ENCODE data around the gene RIOK3. TPM values are rescaled to one million over a fixed set of nuclear protein-coding genes. Genes with fewer than 3 reads are reported as not detected.

RIOK3 gene
- total RNA-seq, 1 donor from 2014 or later: 64.1 TPM

- DNase-seq (no peak), ATAC-seq (no peak)
- TF ChIP-seq CTCF (IDR thresholded peaks at IDR 0.05): no peak
- Histone ChIP-seq H3K36me3 (peaks cover 92% of the 10 kb centered on the region), H3K9me3 (no peaks in the 10 kb centered on the region), H3K4me1 (peaks cover 27% of the 10 kb centered on the region), H3K27ac (no peak overlapping the region), H3K4me3 (no peak overlapping the region), H3K27me3 (ENCODE audit: low read depth) (no peaks in the 10 kb centered on the region)
- intact Hi-C loops (cut with DNase I): loop anchor here (10.0 kb wide), 1 partner anchor 65 kb away; the partner anchor contains the start of gene NPC1
Observed at GRCh38 chr18:23519734-23520133, 66.6 kb downstream of the RIOK3 start.

DNA sequence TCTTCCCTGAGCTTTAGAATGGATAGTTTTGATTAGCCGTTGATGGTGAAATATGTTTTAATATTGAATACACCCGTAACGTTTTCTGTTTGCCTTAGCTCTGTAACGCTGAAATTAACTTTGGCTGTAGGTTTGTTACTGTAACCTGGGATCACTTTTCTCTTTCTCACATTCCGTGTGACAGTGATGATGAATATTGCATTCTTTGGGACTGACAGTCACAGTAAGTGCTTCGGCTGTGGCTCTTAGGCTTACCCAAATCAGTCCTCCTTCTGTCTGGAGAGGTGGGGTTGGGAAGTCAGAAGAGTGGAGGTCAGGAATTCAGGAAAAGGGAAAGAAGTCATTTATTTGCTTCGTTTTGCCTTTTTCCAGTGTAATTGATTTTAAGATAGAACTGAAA, 68.2 kb downstream of the RIOK3 start:
- peak overlapping the region; percentile 66 for H3K27ac ChIP-seq
- H3K9me3 ChIP-seq: no peaks in the 10 kb centered on the region
- H3K4me3 ChIP-seq: no peak overlapping the region
- intact Hi-C loops (cut with DNase I): no loop called here
- H3K36me3 ChIP-seq: peaks cover 100% of the 10 kb centered on the region
- H3K4me1 ChIP-seq: peaks cover 27% of the 10 kb centered on the region
- DNase-seq (no peak), ATAC-seq (no peak)
- no peaks in the 10 kb centered on the region for H3K27me3 ChIP-seq (ENCODE audit: low read depth)
- no peak for TF ChIP-seq CTCF (IDR thresholded peaks at IDR 0.05)

- intact Hi-C loops (cut with DNase I): no loop called here
- H3K27me3 ChIP-seq (ENCODE audit: low read depth): no peaks in the 10 kb centered on the region
- DNase-seq (no peak), ATAC-seq (no peak)
- H3K4me3 ChIP-seq: no peak overlapping the region
- no peak for TF ChIP-seq CTCF (IDR thresholded peaks at IDR 0.05)
- peaks cover 100% of the 10 kb centered on the region for H3K36me3 ChIP-seq
- peaks cover 27% of the 10 kb centered on the region for H3K4me1 ChIP-seq
- H3K9me3 ChIP-seq: no peaks in the 10 kb centered on the region
- peak overlapping the region; percentile 66 for H3K27ac ChIP-seq
Observed at GRCh38 chr18:23521907-23522306, 68.8 kb downstream of the RIOK3 start.

DNA sequence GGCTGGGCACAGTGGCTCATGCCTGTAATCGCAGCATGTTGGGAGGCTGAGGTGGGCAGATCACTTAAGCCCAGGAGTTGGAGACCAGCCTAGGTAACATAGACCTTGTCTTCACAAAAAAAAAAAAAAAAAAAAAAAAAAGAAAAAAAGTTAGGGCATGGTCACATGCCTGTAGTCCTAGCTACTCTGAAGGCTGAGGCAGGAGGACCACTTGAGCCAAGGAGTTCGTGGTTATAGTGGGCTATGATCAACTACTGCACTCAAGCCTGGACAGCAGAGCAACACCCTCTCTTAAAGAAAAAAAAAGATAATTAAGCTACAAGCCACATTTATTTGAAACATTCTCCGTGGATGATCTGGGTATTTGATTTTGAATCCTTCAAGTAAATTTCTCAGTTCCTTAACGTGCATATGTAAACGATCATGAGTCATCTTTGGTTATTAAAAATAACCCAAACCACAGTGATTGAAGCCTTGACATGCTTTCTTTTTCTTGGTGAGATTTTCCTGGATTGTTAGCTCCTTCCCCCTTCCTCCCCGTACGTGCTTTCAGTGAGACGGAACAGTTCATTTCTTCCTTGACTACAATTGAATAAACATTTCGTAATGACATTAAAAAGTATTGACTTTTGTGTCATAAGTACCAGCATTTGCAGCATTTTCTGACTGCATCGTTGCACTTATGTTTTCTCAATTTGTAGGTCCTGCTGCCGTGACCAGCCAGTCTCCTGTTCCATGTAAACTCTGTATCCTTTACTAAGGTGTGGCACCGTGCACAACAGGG, 70.5 kb downstream of the RIOK3 start:
- TF ChIP-seq CTCF (IDR thresholded peaks at IDR 0.05): no peak
- DNase-seq: no peak
- Histone ChIP-seq H3K4me1 (peaks cover 33% of the 10 kb centered on the region), H3K9me3 (no peaks in the 10 kb centered on the region), H3K4me3 (no peak overlapping the region), H3K27ac (peak overlapping the region; percentile 66), H3K27me3 (ENCODE audit: low read depth) (no peaks in the 10 kb centered on the region), H3K36me3 (peaks cover 100% of the 10 kb centered on the region)
- ATAC-seq: peak; percentile 69 to 80
- intact Hi-C loops (cut with DNase I): no loop called here

DNA sequence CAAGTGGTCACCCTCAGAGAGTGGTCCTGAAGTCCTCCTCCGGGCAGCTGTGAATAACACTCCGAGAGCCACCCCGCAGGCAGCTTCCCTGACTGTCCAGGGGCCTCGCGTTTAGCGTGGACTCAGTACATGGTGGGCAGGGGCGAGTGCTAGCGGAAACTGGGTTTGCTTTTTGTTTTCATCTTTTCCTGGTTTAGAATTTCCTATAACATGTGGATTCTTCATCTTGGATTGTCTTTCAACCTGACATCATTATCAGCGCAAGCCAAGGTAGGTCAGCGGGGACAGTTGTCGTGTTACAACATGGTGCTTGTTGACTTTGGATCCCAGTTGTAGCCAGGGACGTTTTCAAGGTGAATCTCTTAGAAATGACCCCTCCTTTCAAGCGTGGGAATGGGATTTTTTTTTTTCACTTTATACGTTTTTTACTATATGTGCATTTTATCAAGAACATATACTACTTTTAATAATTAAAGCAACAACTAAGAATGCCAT, 71.2 kb downstream of the RIOK3 start:
- Histone ChIP-seq H3K27me3 (ENCODE audit: low read depth) (no peaks in the 10 kb centered on the region), H3K4me1 (peaks cover 38% of the 10 kb centered on the region), H3K27ac (peak overlapping the region; percentile 66), H3K9me3 (no peaks in the 10 kb centered on the region), H3K36me3 (peaks cover 100% of the 10 kb centered on the region), H3K4me3 (no peak overlapping the region)
- intact Hi-C loops (cut with DNase I): no loop called here
- no peak for DNase-seq
- no peak for ATAC-seq
- no peak for TF ChIP-seq CTCF (IDR thresholded peaks at IDR 0.05)

All from lower lobe of right lung (tissue), 2 donors.